ENCODE data around the gene SF3A1.
A peak's percentile ranks its signal among the peaks of the same experiment; 100 is the strongest.

SF3A1 gene

DNA sequence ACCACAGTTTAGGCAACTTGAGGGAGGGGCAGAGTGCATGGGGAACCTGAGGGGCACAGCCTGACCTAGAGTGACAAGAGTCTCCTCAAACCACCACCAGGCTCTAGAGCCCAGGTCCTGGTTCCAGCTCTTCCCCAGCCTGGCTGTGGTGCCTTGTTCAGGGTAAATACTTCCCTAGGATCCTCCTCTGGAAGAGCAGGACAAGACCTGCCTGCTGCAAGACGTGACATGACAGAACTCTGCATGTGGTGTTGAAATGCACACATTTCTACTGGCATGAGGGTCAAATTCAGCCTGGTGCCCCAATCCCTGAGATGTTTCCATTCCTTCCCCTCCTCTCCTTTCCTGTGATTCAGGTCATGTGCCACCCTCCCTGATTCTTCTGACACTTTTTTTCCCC lies 43.5 kb upstream of the SF3A1 start:
- DNase-seq (ENCODE audit: low read depth) = no peak
- H3K4me3 ChIP-seq (ENCODE audit: control insufficient read depth, low read depth, low read length) = no peak overlapping the region
- TF ChIP-seq, protein P1, sequence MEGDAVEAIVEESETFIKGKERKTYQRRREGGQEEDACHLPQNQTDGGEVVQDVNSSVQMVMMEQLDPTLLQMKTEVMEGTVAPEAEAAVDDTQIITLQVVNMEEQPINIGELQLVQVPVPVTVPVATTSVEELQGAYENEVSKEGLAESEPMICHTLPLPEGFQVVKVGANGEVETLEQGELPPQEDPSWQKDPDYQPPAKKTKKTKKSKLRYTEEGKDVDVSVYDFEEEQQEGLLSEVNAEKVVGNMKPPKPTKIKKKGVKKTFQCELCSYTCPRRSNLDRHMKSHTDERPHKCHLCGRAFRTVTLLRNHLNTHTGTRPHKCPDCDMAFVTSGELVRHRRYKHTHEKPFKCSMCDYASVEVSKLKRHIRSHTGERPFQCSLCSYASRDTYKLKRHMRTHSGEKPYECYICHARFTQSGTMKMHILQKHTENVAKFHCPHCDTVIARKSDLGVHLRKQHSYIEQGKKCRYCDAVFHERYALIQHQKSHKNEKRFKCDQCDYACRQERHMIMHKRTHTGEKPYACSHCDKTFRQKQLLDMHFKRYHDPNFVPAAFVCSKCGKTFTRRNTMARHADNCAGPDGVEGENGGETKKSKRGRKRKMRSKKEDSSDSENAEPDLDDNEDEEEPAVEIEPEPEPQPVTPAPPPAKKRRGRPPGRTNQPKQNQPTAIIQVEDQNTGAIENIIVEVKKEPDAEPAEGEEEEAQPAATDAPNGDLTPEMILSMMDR (IDR thresholded peaks at IDR 0.05; ENCODE audit: control insufficient read depth, insufficient read depth, low read depth, low read length, missing control alignments) = no peak

DNA sequence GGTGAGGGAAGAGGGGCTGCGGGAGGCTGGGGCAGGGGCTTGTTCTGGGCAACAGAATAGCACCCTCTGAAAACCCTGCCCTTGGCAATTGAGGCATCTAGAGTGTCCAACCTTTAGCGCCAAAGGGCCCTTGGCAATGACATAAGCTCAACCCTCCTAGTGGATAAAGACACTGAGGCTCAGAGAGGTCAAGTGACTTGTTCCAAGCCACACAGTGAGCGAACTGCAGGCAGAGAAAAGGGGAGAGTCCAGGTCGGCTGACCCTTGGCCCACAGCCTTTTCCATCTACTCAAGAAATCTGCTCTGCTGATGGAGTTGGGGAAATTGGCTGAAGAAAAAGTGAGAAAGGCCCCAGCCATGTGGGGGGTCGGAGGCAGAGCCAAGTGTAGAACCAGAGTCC lies 43.0 kb upstream of the SF3A1 start:
- TF ChIP-seq, protein P1 (IDR thresholded peaks at IDR 0.05; ENCODE audit: control insufficient read depth, insufficient read depth, low read depth, low read length, missing control alignments) = no peak
- H3K4me3 ChIP-seq (ENCODE audit: control insufficient read depth, low read depth, low read length) = no peak overlapping the region
- no peak for DNase-seq (ENCODE audit: low read depth)

DNA sequence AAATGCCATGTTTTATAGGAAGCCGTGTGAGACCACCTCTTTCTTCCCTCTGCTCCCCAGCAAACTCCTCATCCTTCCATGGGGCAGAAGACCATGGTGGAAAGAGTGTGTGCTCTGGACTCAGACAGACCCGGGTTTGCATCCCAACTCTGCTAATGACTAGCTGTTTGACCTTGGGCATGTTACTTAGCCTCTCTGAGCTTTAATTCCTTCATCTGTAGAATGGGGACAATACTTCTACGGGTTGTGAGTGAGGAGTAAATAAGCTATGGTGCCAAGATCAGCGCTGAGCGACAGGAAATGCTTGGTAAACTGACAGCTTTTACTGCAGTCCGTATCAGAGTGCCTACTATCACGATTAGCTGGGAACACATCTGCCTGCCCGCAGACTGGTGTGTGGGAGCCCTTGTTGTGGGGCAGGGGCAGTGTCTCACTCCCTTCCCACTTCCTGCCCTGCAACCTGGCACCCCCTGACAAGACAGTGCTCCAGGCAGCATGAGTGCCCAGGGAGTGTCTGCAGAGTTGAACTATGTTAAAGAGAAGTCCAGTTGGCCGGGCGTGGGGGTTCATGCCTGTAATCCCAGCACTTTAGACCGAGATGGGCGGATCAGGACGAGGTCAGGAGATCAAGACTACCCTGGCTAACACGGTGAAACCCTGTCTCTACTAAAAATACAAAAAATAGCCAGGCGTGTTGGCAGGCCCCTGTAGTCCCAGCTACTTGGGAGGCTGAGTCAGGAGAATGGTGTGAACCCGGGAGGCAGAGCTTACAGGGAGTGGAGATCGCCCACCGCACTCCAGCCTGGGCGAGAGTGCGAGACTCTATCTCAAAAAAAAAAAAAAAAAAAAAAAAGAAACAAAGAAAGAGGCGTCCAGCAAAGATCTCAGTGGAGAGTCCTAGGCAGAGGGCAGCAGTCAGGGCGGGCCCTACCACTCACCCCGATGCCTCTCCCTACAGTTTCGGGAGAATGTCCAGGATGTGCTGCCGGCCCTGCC lies 42.3 kb upstream of the SF3A1 start:
- TF ChIP-seq, protein P1 (IDR thresholded peaks at IDR 0.05; ENCODE audit: control insufficient read depth, insufficient read depth, low read depth, low read length, missing control alignments) = no peak
- no peak for DNase-seq (ENCODE audit: low read depth)
- H3K4me3 ChIP-seq (ENCODE audit: control insufficient read depth, low read depth, low read length) = peak overlapping the region; percentile 84

DNA sequence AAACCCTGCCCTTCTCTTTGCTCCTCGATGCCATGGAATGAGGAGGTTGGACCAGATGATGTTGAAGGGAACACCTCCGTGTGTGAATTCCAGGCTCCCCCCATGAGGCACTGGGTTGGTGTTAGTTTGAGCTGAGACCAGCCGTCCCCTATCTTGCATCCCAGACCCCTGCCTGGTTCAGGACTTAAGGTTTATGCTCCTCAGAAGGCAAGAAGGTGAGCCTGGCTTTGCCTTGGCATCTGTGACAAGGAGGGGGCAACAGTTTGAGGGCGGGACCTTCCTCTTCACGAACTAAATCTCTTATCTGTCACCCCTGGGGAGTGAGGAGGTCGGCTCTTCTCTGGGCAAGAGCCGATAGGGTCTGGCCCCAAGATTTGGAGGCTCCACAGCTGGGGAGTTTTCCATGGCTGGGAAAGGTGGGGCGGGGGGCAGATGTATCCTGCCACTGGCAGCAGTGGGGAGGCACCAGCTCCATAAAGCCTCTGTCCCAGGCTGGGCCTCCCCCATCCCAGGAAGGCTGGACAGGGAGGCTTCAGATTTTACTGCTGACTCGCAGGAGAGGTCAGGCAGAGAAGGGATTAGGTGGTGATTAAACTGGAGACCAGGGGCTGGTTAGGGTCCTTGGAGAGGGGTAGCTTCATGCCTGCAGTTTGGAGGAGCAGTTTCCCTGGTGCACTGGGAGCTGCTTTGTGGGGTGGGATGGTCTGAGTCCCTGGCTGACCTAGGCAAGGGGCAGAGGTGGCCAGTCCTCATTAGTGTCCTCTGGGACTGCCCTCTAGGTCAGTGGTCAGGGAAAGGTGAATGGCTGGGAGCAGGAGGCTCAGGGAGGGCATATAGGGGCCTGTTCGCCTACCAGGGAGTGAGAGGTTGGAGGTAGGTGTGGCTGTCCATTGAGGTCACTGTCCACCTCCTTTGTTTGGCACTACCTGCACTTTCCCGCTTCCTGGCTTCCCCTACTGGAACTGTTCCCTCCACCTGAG lies 41.3 kb upstream of the SF3A1 start:
- TF ChIP-seq, protein P1 (IDR thresholded peaks at IDR 0.05; ENCODE audit: control insufficient read depth, insufficient read depth, low read depth, low read length, missing control alignments) = no peak
- no peak for DNase-seq (ENCODE audit: low read depth)
- H3K4me3 ChIP-seq (ENCODE audit: control insufficient read depth, low read depth, low read length) = peak overlapping the region; percentile 84

DNA sequence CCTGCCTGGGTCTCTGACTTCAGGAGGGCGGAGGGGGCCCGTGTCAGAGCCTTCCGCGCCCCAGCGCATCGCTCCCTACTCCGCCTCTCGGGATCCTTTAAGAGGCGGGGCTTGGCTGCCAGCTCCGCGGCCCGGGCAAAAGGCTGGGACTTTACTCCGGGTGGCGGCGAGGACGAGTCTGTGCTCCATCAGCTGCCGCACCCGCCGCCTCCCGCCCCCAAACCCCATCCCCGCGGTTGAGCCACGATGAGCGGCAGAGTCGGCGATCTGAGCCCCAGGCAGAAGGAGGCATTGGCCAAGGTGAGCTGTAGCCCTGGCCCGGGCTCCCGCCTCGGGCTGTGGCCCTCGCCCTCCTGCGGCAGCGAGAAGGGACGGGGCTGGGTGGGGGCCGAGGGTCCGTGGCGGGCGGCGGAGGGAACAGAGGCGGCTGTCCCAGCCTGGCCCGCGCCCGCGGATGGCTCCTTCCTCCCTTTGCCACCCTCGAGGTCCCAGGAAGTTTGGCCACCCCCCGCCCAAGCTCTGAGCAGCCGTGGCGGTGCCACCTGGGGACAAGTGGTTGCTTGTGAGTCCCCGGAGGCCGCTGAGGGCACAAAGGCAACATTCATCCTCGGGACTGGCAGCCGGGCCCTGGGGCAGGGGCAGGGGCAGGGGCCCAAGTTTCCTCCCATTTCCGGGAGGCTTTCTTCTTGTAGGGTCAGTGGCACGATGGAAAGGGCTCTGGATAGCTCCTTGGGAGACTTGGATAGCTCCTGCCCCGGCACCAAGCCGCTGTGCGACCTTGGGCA lies 40.4 kb upstream of the SF3A1 start, which contains the start of gene SEC14L2:
TSS of gene SEC14L2 (plus strand) at position 148 of the 785 bp plus-strand sequence. CDS start at position 247, 99 bp downstream.
- TF ChIP-seq, protein P1 (IDR thresholded peaks at IDR 0.05; ENCODE audit: control insufficient read depth, insufficient read depth, low read depth, low read length, missing control alignments) = no peak
- no peak for DNase-seq (ENCODE audit: low read depth)
- peak within 1 kb of the TSS; percentile 84 for H3K4me3 ChIP-seq (ENCODE audit: control insufficient read depth, low read depth, low read length)
